ENCODE results near the gene CTNNBIP1. TPM values are rescaled to one million over a fixed set of nuclear protein-coding genes. Genes with fewer than 3 reads are reported as not detected.

CTNNBIP1 gene
- total and polyA plus RNA-seq, 2 of the 8 experiments (the other 6 are each of a cell fraction or from before 2014, with no cell fraction given), result 40.9 to 46.6 TPM

DNA sequence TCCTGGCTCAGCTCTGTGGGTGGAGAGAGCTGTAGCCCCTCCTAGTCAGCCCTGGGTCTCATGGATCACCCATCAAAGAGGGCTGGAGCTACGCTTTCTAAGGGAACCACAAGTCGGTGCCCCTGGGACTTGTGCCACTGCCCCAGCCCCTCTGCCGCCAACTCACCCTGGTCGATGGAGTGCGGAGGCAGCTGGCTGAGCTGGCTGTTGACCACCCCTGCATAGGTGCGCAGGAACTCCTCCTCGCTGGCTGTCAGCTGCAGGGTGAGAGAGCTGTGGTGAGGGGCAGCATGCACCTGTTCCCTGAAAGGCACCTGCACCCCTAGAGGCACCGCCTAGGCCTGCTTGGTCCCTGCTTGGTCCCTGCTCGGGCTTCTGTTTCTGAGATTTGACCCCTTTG lies 39.0 kb downstream of the CTNNBIP1 start:
- Histone ChIP-seq H3K36me3 (ENCODE audit: control insufficient read depth in 2 of 4, insufficient read depth in 4 of 4, low read length in 3 of 4) (no peaks in the 10 kb centered on the region; a peak in 1 of 8 replicates), H3K9me3 (ENCODE audit: insufficient read depth in 2 of 2, low read depth in 1 of 2, low read length in 1 of 2) (no peaks in the 10 kb centered on the region), H2BK15ac (ENCODE audit: low read length) (no peak overlapping the region), H2AK5ac (ENCODE audit: low read depth, low read length) (no peak overlapping the region), H4K8ac (ENCODE audit: extremely low read depth, insufficient read depth, low read length) (no peak overlapping the region), H3K23me2 (ENCODE audit: low read depth, low read length) (no peaks in the 10 kb centered on the region), H3K18ac (ENCODE audit: extremely low read depth, low read length) (no peak overlapping the region), H3K4me2 (ENCODE audit: insufficient read depth in 1 of 2, low read depth in 2 of 2, low read length in 2 of 2) (no peak overlapping the region), H3K4me3 (ENCODE audit: extremely low read depth in 1 of 4, insufficient read depth in 2 of 4, low read depth in 3 of 4, low read length in 4 of 4) (no peak overlapping the region), H3K4ac (replicated peaks; ENCODE audit: insufficient read length, low read depth, low read length) (no peak overlapping the region), H2AFZ (ENCODE audit: low read length) (no peak overlapping the region), H3K4me1 (replicated peaks in 1 of 4; ENCODE audit: control insufficient read depth in 3 of 4, insufficient read depth in 4 of 4, low read length in 3 of 4) (peaks cover 0 to 6% (median 5%) of the 10 kb centered on the region in 4 experiments; a peak in 5 of 7 replicates), H3K27me3 (replicated peaks in 1 of 4; ENCODE audit: control insufficient read depth in 3 of 4, extremely low read depth in 1 of 4, insufficient read depth in 3 of 4, low read length in 3 of 4) (no peaks in the 10 kb centered on the region), H3K56ac (replicated peaks; ENCODE audit: insufficient read length, low read depth, low read length) (no peak overlapping the region), H2BK12ac (ENCODE audit: low read depth, low read length) (no peak overlapping the region), H3K14ac (ENCODE audit: insufficient read length) (no peak overlapping the region), H4K91ac (replicated peaks; ENCODE audit: insufficient read length, low read length) (no peak overlapping the region), H3K79me2 (ENCODE audit: control insufficient read depth in 1 of 2, insufficient read depth in 2 of 2, low read length in 2 of 2) (no peaks in the 10 kb centered on the region), H4K20me1 (replicated peaks in 1 of 2; ENCODE audit: control insufficient read depth in 1 of 2, insufficient read depth in 2 of 2, low read length in 2 of 2) (no peaks in the 10 kb centered on the region), H3K79me1 (ENCODE audit: low read depth, low read length) (no peaks in the 10 kb centered on the region; the same call in 1 of the 2 replicates), H3K27ac (ENCODE audit: low read depth, low read length) (no peak overlapping the region), H2BK5ac (ENCODE audit: low read depth, low read length) (no peak overlapping the region), H2BK20ac (ENCODE audit: low read length) (no peak overlapping the region), H4K5ac (ENCODE audit: insufficient read length, low read depth, low read length) (no peak overlapping the region), H3K9ac (replicated peaks in 1 of 4; ENCODE audit: extremely low read depth in 1 of 4, low read depth in 3 of 4, low read length in 3 of 4) (no peak overlapping the region), H3K23ac (ENCODE audit: insufficient read length) (no peak overlapping the region), H2BK120ac (replicated peaks; ENCODE audit: low read depth, low read length) (no peak overlapping the region)
- ChIA-PET POLR2A (ENCODE audit: partially characterized antibody) (no interaction called here), CTCF (ENCODE audit: partially characterized antibody) (interaction anchor here (0.6 to 17.3 kb wide), 11 partner anchors 7 to 277 kb away, joined by 3 to 312 read pairs (median 8); no protein-coding TSS in a partner anchor)
- FAIRE-seq (no peak), DNase-seq (ENCODE audit: low read depth in 1 of 2, low spot score in 2 of 2) (no peak)
- 94% methylated on average over 8 of the region's 9 CpGs; no CpG with 5 or more reads in 1 of the 2 experiments for WGBS, 2 experiments (ENCODE audit: extremely low coverage in 1 of 2, insufficient coverage in 1 of 2, insufficient read length in 1 of 2, insufficient replicate concordance in 2 of 2, low coverage in 1 of 2, low lambda C conversion rate in 2 of 2, missing lambda C conversion rate in 1 of 2)
- TF ChIP-seq, protein P1, sequence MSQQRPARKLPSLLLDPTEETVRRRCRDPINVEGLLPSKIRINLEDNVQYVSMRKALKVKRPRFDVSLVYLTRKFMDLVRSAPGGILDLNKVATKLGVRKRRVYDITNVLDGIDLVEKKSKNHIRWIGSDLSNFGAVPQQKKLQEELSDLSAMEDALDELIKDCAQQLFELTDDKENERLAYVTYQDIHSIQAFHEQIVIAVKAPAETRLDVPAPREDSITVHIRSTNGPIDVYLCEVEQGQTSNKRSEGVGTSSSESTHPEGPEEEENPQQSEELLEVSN (IDR thresholded peaks at IDR 0.05), result no peak
- no peak for TF ChIP-seq RNF2 (IDR thresholded peaks at IDR 0.05; ENCODE audit: borderline replicate concordance, low read depth, low read length, missing control alignments, poor library complexity, severe bottlenecking)
- TF ChIP-seq, protein P2, sequence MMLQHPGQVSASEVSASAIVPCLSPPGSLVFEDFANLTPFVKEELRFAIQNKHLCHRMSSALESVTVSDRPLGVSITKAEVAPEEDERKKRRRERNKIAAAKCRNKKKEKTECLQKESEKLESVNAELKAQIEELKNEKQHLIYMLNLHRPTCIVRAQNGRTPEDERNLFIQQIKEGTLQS (IDR thresholded peaks at IDR 0.05; ENCODE audit: insufficient read depth, low read depth, low read length), result no peak
- no peak for TF ChIP-seq KDM4A (IDR thresholded peaks at IDR 0.05; ENCODE audit: low read depth, low read length, severe bottlenecking)
- no peak for TF ChIP-seq CEBPB (IDR thresholded peaks at IDR 0.05; ENCODE audit: low read depth, low read length)
- TF ChIP-seq RAD21 (IDR thresholded peaks at IDR 0.05 in 1 of 2, conservative IDR thresholded peaks at IDR 0.05 in 1 of 2; ENCODE audit: low read depth in 2 of 2, low read length in 2 of 2), result no peak
- TF ChIP-seq POLR2A (IDR thresholded peaks at IDR 0.05; ENCODE audit: control extremely low read depth in 1 of 2, low read depth in 2 of 2, low read length in 2 of 2), result no peak
- TF ChIP-seq CREB1 (IDR thresholded peaks at IDR 0.05), result no peak
- TF ChIP-seq, protein P3, sequence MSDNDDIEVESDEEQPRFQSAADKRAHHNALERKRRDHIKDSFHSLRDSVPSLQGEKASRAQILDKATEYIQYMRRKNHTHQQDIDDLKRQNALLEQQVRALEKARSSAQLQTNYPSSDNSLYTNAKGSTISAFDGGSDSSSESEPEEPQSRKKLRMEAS (IDR thresholded peaks at IDR 0.05), result no peak
